ENCODE measurements around the gene RPL13A.

- TF ChIP-seq, protein P1, sequence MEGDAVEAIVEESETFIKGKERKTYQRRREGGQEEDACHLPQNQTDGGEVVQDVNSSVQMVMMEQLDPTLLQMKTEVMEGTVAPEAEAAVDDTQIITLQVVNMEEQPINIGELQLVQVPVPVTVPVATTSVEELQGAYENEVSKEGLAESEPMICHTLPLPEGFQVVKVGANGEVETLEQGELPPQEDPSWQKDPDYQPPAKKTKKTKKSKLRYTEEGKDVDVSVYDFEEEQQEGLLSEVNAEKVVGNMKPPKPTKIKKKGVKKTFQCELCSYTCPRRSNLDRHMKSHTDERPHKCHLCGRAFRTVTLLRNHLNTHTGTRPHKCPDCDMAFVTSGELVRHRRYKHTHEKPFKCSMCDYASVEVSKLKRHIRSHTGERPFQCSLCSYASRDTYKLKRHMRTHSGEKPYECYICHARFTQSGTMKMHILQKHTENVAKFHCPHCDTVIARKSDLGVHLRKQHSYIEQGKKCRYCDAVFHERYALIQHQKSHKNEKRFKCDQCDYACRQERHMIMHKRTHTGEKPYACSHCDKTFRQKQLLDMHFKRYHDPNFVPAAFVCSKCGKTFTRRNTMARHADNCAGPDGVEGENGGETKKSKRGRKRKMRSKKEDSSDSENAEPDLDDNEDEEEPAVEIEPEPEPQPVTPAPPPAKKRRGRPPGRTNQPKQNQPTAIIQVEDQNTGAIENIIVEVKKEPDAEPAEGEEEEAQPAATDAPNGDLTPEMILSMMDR (IDR thresholded peaks at IDR 0.05; ENCODE audit: low read length), result no peak
- TF ChIP-seq EZH2phosphoT487 (IDR thresholded peaks at IDR 0.05; ENCODE audit: low read length) (no peak), EZH2 (optimal IDR thresholded peaks at IDR 0.05; ENCODE audit: low read depth, low read length) (no peak)
These were observed 3.8 kb downstream of the RPL13A start for GRCh38 chr19:49491030-49491803.
